ENCODE data around the gene APEH. TPM values are rescaled to one million over a fixed set of nuclear protein-coding genes. Genes with fewer than 3 reads are reported as not detected.

Gene APEH
- polyA plus RNA-seq, 1 donor, result 84.3 TPM

DNA sequence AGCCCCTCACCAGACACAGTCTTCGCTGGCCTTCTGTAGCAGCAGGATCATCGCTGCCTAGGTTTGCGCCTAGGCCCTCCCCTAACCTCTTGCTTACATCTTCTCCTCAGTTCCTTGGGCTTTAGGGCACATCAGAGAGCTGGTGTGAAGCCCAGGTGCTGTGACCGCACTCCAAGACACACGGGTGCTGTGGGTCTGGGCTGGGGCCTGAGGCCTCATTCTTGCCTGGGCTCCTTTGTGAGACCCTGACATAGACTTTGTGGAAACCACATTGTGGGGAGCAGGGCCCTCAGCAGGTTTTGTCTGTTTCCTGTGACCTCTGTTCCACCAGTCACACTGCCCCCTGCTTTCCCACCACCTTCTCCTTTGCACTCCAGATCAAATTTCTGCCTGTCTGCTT is 37.3 kb downstream of the APEH start:
- Histone ChIP-seq H3K4me3 (ENCODE audit: low read length) (no peak overlapping the region), H3K4me1 (ENCODE audit: control insufficient read depth, insufficient read depth, low read length) (peaks cover 2% of the 10 kb centered on the region), H3K36me3 (ENCODE audit: control insufficient read depth, insufficient read depth, low read length) (peaks cover 57% of the 10 kb centered on the region), H3K27me3 (ENCODE audit: control insufficient read depth, insufficient read depth, low read length) (no peaks in the 10 kb centered on the region), H3K27ac (ENCODE audit: low read length) (no peak overlapping the region), H3K9me3 (ENCODE audit: control insufficient read depth, low read depth, low read length) (no peaks in the 10 kb centered on the region)
- no CpG with 5 or more reads among the region's 5 CpGs for WGBS (ENCODE audit: insufficient coverage, low lambda C conversion rate)
- no peak for DNase-seq

DNA sequence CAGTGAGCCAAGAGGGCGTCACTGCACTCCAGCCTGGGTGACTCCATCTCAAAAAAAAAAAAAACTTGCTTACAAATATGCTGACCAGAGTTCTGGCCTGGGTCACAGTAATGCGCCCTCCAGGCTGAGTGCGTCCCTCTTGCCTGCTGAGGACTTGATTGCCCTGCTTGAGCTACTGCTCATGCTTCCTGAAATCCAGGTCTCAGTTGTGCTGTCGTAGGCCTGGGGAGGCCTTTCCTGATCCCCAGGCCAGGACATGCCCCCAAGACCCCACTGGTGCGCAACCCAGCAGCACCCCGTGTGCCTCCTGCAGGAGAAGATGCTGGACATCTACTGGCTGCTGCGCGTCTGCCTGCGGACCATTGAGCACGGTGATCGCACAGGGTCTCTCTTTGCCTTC is 38.0 kb downstream of the APEH start:
- no CpG with 5 or more reads among the region's 11 CpGs for WGBS (ENCODE audit: insufficient coverage, low lambda C conversion rate)
- Histone ChIP-seq H3K27ac (ENCODE audit: low read length) (no peak overlapping the region), H3K4me3 (ENCODE audit: low read length) (no peak overlapping the region), H3K27me3 (ENCODE audit: control insufficient read depth, insufficient read depth, low read length) (no peaks in the 10 kb centered on the region), H3K4me1 (ENCODE audit: control insufficient read depth, insufficient read depth, low read length) (peaks cover 2% of the 10 kb centered on the region), H3K9me3 (ENCODE audit: control insufficient read depth, low read depth, low read length) (no peaks in the 10 kb centered on the region), H3K36me3 (ENCODE audit: control insufficient read depth, insufficient read depth, low read length) (peaks cover 63% of the 10 kb centered on the region)
- DNase-seq, result no peak

DNA sequence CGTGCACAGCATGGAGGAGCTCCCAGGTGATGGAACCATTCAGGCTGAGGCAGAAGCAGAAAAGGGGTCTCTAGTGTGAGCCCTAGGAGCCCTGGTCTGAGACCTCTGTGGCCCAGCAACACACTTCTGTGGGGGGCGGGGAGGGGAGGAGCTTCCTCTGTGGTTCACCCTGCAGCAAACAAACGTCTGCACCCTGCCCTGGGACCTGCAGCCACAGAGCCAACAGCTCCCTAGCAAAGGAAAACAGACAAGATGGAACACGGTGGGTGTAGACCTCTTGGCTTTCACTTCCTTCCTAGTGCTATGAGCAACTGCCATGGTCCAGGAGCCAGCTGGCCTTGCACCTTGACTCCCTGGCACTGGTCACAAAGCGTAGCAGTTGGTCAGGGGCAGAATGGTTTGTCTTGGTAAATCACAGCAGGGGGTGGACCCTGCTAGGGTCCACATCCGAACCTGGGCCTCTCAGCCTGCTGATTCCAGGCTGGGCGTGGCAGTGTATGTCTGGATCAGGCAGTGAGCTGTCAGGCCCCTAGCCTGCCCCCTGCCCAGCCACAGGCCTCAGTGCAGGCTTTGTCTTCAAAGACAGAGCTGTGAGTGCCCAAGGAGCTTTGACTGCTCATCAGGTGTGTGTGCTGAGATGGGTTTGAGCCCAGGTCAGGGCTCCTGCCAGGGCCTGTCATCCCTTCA is 38.6 kb downstream of the APEH start:
- no peak for DNase-seq
- no CpG with 5 or more reads among the region's 7 CpGs for whole genome bisulfite sequencing (ENCODE audit: insufficient coverage, low lambda C conversion rate)
- no peak overlapping the region for H3K4me3 ChIP-seq (ENCODE audit: low read length)
- H3K27me3 ChIP-seq (ENCODE audit: control insufficient read depth, insufficient read depth, low read length), result no peaks in the 10 kb centered on the region
- no peaks in the 10 kb centered on the region for H3K9me3 ChIP-seq (ENCODE audit: control insufficient read depth, low read depth, low read length)
- H3K27ac ChIP-seq (ENCODE audit: low read length), result no peak overlapping the region
- H3K36me3 ChIP-seq (ENCODE audit: control insufficient read depth, insufficient read depth, low read length), result peaks cover 61% of the 10 kb centered on the region
- H3K4me1 ChIP-seq (ENCODE audit: control insufficient read depth, insufficient read depth, low read length), result peaks cover 2% of the 10 kb centered on the region

DNA sequence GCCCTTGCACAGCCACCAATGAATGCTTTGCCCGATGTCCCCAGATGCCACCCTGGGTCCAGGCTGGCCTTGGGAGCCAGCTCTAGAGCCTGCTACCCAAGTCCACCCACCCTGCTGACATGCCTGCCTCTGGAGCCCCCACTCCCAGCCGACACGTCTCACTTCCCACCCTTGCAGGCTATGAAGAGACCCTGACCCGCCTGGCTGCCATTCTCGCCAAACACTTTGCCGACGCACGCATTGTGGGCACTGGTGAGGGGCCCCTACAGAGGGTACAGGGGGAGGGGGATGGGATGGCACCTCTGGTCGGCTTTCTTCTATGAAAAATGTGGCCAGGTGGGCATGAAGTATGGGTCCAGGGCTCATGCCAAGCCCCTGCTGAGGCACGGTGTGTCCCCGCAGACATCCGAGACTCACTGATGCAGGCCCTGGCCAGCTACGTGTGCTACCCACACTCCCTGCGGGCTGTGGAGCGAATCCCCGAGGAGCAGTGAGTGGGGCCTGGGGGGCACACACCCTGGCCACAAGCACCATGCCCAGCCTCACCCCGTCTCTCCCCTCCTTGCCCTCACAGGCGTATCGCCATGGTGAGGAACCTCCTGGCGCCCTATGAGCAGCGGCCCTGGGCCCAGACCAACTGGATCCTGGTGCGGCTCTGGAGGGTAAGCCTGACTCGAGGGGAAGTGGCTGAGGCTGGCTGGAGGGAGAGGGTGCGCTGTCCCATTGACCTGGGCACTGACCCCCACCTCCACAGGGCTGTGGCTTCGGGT is 39.4 kb downstream of the APEH start:
- Histone ChIP-seq H3K27ac (ENCODE audit: low read length) (no peak overlapping the region), H3K4me3 (ENCODE audit: low read length) (no peak overlapping the region), H3K36me3 (ENCODE audit: control insufficient read depth, insufficient read depth, low read length) (peaks cover 56% of the 10 kb centered on the region), H3K9me3 (ENCODE audit: control insufficient read depth, low read depth, low read length) (peaks cover 7% of the 10 kb centered on the region), H3K27me3 (ENCODE audit: control insufficient read depth, insufficient read depth, low read length) (no peaks in the 10 kb centered on the region), H3K4me1 (ENCODE audit: control insufficient read depth, insufficient read depth, low read length) (peaks cover 6% of the 10 kb centered on the region)
- WGBS (ENCODE audit: insufficient coverage, low lambda C conversion rate), result no CpG with 5 or more reads among the region's 25 CpGs
- no peak for DNase-seq

DNA sequence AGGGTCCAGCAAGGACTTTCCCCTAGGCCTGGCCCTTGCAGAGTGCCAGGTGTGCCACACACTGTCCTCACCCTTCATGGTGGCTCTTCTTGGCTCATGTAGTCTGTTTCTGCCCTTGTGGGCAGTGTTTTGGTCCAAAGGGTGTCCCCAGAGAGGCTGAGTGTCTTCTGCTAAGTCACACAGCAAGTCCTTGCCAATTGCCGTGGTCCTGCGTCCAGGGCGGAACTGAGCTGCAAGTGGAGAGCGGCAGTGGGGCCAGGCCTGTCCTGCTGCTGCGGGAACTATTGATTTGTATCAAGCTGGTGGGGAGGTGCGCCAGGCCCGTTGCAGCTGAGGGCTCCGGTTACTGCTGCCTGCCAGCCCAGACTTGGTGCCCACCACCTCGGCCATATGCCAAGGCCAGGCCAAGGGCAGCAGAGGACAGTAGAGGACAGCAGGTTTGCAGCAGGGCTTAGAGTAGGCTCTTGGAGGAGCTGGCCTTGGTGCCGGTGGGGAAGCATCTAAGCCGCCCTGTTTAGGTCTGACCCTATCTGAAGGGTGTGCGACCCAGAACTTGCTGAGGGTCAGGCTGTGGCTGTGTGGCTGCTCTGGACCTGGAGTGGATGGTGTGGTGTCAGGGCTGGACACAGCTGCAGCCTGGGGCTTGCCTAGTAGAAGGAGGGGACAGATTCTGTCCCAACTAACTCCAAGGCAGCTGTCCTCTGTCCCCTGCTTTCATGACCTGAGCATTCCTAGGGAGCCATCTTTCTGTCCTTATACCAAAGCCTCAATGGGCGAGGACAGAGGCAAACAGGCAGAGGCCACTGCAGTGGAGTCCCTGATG is 40.8 kb downstream of the APEH start:
- Histone ChIP-seq H3K27me3 (ENCODE audit: control insufficient read depth, insufficient read depth, low read length) (no peaks in the 10 kb centered on the region), H3K36me3 (ENCODE audit: control insufficient read depth, insufficient read depth, low read length) (peaks cover 56% of the 10 kb centered on the region), H3K4me1 (ENCODE audit: control insufficient read depth, insufficient read depth, low read length) (peaks cover 15% of the 10 kb centered on the region), H3K9me3 (ENCODE audit: control insufficient read depth, low read depth, low read length) (peaks cover 11% of the 10 kb centered on the region), H3K4me3 (ENCODE audit: low read length) (no peak overlapping the region), H3K27ac (ENCODE audit: low read length) (no peak overlapping the region)
- DNase-seq, result no peak
- no CpG with 5 or more reads among the region's 13 CpGs for WGBS (ENCODE audit: insufficient coverage, low lambda C conversion rate)

DNA sequence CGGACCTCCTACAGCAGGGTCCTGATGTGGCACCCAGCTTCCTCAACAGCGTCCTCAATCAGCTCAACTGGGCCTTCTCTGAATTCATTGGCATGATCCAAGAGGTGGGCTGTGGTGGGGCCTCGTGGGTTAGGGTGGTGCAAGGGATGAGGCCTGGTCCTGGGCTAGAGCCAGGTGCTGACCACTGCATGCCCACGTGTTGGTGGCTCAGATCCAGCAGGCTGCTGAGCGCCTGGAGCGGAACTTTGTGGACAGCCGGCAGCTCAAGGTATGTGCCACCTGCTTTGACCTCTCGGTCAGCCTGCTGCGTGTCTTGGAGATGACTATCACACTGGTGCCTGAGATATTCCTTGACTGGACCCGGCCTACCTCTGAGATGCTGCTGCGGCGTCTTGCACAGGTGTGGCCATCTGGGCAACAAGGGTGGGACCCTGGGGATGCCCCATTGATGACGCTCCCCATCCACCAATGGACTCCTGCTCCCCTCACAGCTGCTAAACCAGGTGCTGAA is 41.5 kb downstream of the APEH start:
- DNase-seq, result no peak
- peaks cover 11% of the 10 kb centered on the region for H3K9me3 ChIP-seq (ENCODE audit: control insufficient read depth, low read depth, low read length)
- no CpG with 5 or more reads among the region's 13 CpGs for WGBS (ENCODE audit: insufficient coverage, low lambda C conversion rate)
- no peaks in the 10 kb centered on the region for H3K27me3 ChIP-seq (ENCODE audit: control insufficient read depth, insufficient read depth, low read length)
- peaks cover 15% of the 10 kb centered on the region for H3K4me1 ChIP-seq (ENCODE audit: control insufficient read depth, insufficient read depth, low read length)
- H3K27ac ChIP-seq (ENCODE audit: low read length), result no peak overlapping the region
- H3K4me3 ChIP-seq (ENCODE audit: low read length), result no peak overlapping the region
- H3K36me3 ChIP-seq (ENCODE audit: control insufficient read depth, insufficient read depth, low read length), result peaks cover 60% of the 10 kb centered on the region

DNA sequence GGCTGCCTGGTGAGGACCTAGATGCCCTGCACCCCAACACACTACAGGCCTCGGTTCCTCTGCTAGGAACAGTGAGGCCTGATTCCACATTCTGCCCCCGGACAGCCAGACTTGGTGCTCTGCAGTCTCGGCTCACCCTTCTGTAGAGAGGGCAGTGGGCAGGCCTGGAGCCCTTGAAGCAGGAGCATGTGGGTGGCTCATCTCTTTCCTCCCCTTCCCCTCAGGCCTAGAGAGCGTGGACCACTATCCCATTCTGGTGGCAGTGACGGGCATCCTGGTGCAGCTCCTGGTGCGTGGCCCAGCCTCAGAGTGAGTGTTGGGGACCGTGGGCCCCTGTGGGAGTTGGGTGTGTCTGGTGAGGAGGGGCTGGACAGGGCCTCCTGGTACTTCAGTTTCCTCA is 42.0 kb downstream of the APEH start:
- Histone ChIP-seq H3K4me1 (ENCODE audit: control insufficient read depth, insufficient read depth, low read length) (peaks cover 15% of the 10 kb centered on the region), H3K9me3 (ENCODE audit: control insufficient read depth, low read depth, low read length) (peaks cover 11% of the 10 kb centered on the region), H3K4me3 (ENCODE audit: low read length) (no peak overlapping the region), H3K27ac (ENCODE audit: low read length) (no peak overlapping the region), H3K27me3 (ENCODE audit: control insufficient read depth, insufficient read depth, low read length) (no peaks in the 10 kb centered on the region), H3K36me3 (ENCODE audit: control insufficient read depth, insufficient read depth, low read length) (peaks cover 64% of the 10 kb centered on the region)
- no CpG with 5 or more reads among the region's 7 CpGs for WGBS (ENCODE audit: insufficient coverage, low lambda C conversion rate)
- DNase-seq, result no peak

DNA sequence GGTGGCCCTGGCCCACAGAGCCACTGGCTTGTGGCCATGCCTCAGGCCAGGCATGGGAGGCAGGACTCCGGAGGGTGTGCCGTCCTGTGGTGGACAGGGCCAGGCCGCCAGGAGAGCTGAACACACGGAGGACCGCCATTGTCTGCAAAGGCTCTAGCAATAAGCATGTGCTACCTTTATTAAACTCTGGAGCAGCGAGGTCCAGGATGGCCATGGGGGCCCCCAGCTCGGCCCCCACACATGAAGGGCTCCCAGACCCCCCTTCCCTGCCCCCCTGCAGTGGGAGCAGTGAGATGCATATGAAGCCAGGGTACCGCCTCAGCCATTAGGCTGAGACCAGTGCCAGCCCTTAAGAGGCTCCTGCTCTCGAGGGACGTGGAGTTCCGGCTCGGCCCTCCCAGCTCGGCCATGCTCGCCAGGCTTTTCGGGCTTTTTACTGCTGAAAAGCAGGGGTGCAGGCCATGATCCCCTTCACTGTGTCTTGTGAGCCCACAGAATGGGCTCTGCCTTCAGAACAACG is 42.6 kb downstream of the APEH start:
- Histone ChIP-seq H3K9me3 (ENCODE audit: control insufficient read depth, low read depth, low read length) (peaks cover 11% of the 10 kb centered on the region), H3K36me3 (ENCODE audit: control insufficient read depth, insufficient read depth, low read length) (peaks cover 64% of the 10 kb centered on the region), H3K4me3 (ENCODE audit: low read length) (no peak overlapping the region), H3K27me3 (ENCODE audit: control insufficient read depth, insufficient read depth, low read length) (no peaks in the 10 kb centered on the region), H3K27ac (ENCODE audit: low read length) (no peak overlapping the region), H3K4me1 (ENCODE audit: control insufficient read depth, insufficient read depth, low read length) (peaks cover 15% of the 10 kb centered on the region)
- no peak for DNase-seq
- WGBS (ENCODE audit: insufficient coverage, low lambda C conversion rate), result no CpG with 5 or more reads among the region's 16 CpGs

DNA sequence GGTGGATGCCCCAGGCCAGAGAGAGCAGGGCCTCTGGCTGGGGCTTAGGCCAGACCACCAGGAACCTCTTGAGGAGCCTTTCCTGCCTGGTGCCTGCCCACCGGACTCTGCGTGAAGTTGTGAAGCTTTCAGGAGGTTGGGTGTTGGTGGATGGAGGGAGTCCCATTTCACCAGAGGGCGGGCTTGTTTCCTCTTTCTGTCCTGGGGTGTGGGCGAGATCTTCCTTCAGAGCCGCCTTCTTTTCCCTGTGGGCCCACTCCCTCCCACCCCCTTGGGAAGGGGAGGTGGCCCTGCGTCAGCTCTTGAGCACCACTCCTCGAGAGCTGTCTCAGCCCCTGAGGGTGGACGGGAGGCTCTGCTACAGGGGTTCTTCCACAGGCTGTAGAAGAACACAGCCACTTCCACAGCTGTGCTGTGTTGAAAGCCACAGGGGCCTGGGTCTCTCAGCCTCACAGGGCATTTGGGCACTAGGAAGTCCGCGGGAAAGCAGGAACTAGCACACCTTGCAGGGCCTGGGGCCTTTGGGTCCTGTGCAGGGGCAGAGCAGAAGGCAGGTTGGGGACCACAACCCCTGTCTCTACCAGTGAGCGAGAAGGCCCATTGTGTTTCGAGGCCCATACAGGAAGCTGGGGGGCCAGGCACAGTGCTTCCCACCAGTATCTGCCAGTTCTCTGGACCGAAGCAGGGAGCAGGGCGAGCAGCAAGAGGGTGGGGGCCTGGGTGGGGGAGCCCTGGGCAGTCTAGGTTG is 43.2 kb downstream of the APEH start:
- Histone ChIP-seq H3K27ac (ENCODE audit: low read length) (no peak overlapping the region), H3K36me3 (ENCODE audit: control insufficient read depth, insufficient read depth, low read length) (peaks cover 68% of the 10 kb centered on the region), H3K9me3 (ENCODE audit: control insufficient read depth, low read depth, low read length) (peaks cover 11% of the 10 kb centered on the region), H3K4me3 (ENCODE audit: low read length) (no peak overlapping the region), H3K27me3 (ENCODE audit: control insufficient read depth, insufficient read depth, low read length) (no peaks in the 10 kb centered on the region), H3K4me1 (ENCODE audit: control insufficient read depth, insufficient read depth, low read length) (peaks cover 16% of the 10 kb centered on the region)
- DNase-seq, result no peak
- no CpG with 5 or more reads among the region's 14 CpGs for WGBS (ENCODE audit: insufficient coverage, low lambda C conversion rate)
